SK-N-SH treated with all-trans-retinoic acid at 6 μM for 48 hours (cell line): Measurements from ENCODE around the gene ZNF333.

Experiments
- CREB5 ChIP-seq: fragments of 250-450 bp; sonication (Bioruptor Pico); IDR thresholded peaks from 2 replicates; pipeline ENCODE4 v1.5.1; 2020; ENCODE audit warnings: low read depth, mild to moderate bottlenecking, moderate library complexity
- GLIS3 ChIP-seq: fragments of 250-450 bp; sonication (Bioruptor Pico); IDR thresholded peaks from 2 replicates; pipeline ENCODE4 v1.5.0; 2020; ENCODE audit warnings: mild to moderate bottlenecking, moderate library complexity
- ISL1 ChIP-seq: fragments of 250-450 bp; sonication (Bioruptor Pico); IDR thresholded peaks from 2 replicates; pipeline ENCODE4 v2.1.2; 2022; ENCODE audit warnings: mild to moderate bottlenecking, moderate library complexity
- OSR1 ChIP-seq: fragments of 250-450 bp; sonication (Bioruptor Pico); IDR thresholded peaks from 2 replicates; pipeline ENCODE4 v1.8.0; 2022; ENCODE audit warnings: moderate library complexity, mild to moderate bottlenecking, inconsistent platforms
- ZFP3 ChIP-seq: fragments of 250-450 bp; sonication (Bioruptor Pico); IDR thresholded peaks from 2 replicates; pipeline ENCODE4 v1.5.0; 2020; ENCODE audit warnings: mild to moderate bottlenecking, moderate library complexity
- ZNF565 ChIP-seq: fragments of 450-650 bp; formaldehyde crosslinking; conservative IDR thresholded peaks from 2 replicates; pipeline ENCODE4 v1.5.0; 2020; ENCODE audit warnings: low read depth, mild to moderate bottlenecking, moderate library complexity
- ZNF70 ChIP-seq: fragments of 450-650 bp; formaldehyde crosslinking; IDR thresholded peaks from 2 replicates; pipeline ENCODE4 v1.5.0; 2020; ENCODE audit warnings: mild to moderate bottlenecking, moderate library complexity

- TF ChIP-seq GLIS3: no peak
- no peak for TF ChIP-seq CREB5 (CRISPR knock-in tag)
- TF ChIP-seq ZNF70: no peak
- TF ChIP-seq OSR1 (CRISPR knock-in tag): no peak
- no peak for TF ChIP-seq ISL1
- TF ChIP-seq ZFP3 (CRISPR knock-in tag): no peak
- TF ChIP-seq ZNF565 (CRISPR knock-in tag): no peak
Observed at GRCh38 chr19:14695471-14695870, 5.6 kb downstream of the ZNF333 start.
